Muscle of back (tissue), 11 donors: ENCODE results near the gene DYSF. TPM values are rescaled to one million over a fixed set of nuclear protein-coding genes. Genes with fewer than 3 reads are reported as not detected.
A peak's percentile ranks its signal among the peaks of the same experiment; 100 is the strongest.

Experiments
- DNase-seq, 3 donors: peaks; one replicate each; pipeline versions ENCODE4 v3.0.0 to v3.0.0-alpha.2; 2013
- polyA plus RNA-seq, 10 donors: library from polyadenylated mRNA; unstranded; fragments of 120-200 nt; gene quantifications; one replicate each; pipeline ENCODE4 v1.2.1, GENCODE V29; 2013; ENCODE audit not compliant: insufficient read length in 10 of 10

The DYSF gene
- polyA plus RNA-seq, 10 donors, result 75.3 to 143 (median 114) TPM

DNA sequence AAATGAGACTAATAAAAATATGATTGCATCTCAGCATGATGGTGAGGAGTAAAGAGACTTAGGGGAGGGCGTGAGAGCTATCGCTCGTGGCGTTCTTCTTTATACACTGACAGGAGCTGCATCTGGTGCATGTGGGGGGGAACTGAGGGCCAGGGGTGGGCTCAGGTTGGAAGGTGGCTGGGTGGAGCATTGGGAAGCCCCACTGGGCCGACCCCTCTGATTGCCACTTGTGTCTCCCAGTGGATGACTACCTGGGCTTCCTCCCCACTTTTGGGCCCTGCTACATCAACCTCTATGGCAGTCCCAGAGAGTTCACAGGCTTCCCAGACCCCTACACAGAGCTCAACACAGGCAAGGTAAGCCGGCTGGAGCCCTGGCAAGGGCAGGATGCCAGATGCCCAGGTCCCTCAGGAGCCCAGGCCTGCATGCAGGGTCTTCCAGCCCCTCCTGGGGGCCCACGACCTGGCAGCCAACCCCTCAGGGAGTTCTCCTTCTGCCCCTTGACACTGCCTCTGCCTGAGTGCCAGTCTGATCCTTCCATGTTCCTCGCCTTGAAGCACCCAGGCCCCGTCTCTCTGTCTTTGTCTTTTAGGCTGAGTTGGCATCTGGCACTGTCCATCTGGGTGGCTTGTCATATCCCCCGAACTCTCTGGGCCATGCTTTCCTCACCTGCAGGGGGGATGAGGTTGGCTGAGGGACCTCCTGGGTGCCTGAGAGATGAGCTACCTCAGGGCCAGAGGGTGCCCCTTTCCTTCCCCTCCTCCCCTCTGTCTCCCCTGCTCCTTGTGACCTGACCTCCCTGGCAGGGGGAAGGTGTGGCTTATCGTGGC, 97.7 kb downstream of the DYSF start:
- DNase-seq, result no peak

DNA sequence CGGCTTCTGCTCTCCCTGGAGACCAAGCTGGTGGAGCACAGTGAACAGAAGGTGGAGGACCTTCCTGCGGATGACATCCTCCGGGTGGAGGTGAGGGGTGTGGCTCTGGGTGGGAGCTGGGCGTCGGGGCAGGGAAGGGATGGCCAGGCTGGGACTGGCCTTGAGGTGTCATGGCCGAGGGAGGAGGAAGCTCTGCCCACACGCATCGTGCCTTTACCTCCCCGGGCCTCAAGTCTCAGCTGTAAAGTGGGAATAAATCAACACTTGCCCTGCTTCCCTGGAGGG, 98.2 kb downstream of the DYSF start:
- no peak for DNase-seq

DNA sequence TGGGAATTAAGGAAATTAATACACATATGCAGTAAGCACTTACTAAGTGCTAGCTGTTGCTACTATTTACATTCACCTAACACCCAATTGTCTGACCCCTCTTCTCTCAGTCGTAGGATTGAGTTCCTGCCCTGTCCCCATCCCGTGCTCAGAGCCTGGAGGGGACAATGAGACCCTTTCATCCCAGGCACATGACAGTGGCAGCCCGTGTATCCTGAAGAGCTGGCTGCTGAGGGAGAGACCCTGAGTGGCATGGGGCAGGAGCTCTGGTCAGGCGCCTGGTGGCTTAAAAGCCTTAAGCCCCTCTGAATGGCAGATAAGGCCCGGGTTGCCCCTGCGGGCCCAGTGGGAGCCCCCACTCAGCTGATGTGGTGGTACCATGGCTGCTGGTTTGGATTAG, 99.0 kb downstream of the DYSF start:
- DNase-seq, result no peak

DNA sequence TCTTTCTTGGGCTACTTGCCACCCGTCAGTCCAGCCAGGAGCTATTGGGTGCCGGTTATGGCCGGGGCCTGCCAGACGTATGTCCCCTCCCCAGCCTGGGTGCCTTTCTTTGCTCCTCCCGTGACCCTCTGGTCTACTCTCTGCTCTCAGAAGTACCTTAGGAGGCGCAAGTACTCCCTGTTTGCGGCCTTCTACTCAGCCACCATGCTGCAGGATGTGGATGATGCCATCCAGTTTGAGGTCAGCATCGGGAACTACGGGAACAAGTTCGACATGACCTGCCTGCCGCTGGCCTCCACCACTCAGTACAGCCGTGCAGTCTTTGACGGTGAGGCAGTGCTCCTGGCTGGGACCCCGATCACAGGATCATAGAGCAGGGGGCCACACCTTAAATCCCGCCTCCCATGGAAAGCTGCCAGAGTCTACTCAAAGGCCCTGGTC, 99.5 kb downstream of the DYSF start:
- DNase-seq, result no peak

DNA sequence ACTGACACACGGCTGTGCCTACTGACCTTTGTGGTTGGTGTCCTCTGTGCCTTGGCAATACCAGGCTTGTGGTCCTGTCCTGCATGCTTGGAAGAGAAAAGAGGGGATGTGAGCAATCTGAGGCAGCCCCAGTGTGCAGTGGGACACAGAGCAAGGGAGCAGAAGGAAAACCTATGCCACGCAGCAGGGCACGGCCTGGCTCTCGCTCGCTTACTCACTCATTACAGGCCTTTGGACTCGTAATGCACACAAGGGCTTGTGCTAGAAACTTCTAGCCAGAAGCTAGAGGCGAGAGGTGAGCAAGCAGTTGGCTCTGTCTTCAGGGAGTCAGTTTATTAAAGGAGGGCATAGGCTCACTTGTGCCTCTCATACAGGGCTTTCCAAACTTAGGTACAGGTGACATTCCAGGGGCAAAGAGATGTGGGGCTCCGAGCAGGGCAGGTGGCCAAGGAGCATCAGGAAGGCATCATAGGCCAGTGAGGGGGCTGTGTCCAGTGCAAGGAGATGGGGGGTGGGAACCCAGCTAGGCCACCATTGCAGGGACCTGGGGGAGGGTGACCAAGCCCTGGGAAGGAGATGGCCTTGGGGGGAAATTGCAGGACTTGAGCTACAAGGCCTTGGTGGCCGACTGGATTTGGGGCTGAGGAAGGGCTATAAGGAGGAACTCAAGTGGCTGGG, 100.8 kb downstream of the DYSF start:
- DNase-seq, result no peak

DNA sequence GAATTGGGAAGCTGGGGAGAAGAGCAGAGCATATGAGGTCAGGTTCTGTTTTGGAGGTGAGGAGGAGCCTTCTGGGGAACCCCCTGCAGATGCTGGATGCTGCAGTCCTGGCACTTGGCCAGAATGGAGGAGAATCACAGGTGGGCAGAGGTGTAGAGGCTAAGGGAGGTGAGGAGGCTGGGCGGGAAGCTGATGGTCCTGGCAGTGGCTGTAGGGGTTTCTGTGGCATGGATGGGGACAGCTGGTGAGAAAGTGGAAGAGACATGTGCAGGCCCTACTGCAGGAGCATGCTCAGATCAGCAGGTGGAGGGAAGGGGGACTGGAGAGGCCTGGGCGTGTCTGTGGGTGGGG, 101.3 kb downstream of the DYSF start:
- no peak for DNase-seq

DNA sequence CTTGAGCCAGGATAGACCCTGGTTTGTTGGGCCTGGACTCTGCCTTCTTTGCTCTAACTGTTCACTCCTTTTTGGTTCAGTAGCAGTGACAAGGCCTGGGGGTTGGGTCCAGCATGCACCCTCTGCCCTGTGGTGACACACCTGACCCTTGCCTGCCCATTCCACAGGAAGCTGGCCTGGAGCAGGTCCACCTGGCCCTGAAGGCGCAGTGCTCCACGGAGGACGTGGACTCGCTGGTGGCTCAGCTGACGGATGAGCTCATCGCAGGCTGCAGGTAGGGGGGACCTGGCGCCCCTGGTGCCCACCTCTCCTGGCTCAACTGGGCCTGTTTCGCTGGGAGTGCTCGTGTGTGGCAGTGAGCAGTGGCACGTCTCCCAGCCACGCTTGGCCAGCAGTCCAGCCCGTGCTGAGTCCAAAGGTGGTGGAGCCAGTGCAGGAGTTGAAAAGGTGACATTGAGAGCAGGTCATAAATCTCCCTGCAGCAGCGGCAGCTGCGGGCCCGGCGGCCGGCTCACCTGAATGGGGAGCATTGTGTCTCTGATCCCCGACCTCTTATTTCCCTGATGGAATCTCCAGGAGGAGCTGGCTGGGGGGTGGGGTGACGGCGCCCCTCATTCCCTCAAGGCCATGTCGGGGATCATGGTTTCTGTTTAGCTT, 102.6 kb downstream of the DYSF start:
- DNase-seq, result no peak

DNA sequence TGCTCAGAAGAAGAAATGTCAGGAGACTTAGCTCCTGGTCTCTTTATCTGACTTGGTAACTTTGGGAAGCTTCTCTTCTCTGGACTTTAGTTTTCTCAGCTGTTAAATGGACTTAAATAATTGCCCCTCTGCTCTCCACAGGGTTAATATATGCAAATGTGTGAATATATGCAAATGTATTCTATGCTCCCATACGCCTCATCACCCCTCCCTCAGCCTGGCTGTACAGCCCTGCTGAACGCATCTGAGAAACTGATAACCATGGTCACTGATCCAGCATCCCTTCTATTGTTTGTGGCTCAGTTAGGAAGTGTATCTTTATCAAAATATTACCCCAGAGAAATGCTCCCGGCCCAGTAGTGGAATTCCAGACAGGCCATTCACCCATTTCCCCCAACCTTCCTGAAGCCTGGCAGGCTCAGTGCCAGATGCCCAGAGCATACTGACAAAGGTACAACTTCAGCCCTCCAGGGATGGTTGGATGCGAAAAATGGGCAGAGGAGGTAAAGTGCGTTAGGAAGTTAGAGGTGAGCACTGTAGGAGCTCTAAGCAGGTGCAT, 103.4 kb downstream of the DYSF start:
- DNase-seq, result no peak

DNA sequence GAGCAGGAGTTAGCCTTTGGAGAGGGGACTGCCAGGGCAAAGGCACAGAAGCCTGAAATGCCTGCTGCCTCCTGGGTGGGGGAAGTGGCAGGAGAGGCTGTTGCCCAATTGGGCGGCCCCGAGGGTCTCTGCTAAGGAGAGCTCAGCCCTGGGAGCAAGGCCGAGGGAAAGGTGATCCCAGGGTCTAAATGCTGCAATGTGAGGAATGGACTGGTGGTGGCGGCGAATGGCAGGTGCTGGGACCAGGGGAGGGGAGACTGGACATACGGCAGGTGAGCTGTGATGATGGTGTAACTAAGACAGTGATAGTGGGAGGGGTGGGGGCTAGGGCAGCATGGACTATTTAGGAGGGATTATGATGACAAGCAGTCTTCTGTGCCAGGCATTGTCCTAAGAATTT, 104.0 kb downstream of the DYSF start:
- DNase-seq, result no peak

DNA sequence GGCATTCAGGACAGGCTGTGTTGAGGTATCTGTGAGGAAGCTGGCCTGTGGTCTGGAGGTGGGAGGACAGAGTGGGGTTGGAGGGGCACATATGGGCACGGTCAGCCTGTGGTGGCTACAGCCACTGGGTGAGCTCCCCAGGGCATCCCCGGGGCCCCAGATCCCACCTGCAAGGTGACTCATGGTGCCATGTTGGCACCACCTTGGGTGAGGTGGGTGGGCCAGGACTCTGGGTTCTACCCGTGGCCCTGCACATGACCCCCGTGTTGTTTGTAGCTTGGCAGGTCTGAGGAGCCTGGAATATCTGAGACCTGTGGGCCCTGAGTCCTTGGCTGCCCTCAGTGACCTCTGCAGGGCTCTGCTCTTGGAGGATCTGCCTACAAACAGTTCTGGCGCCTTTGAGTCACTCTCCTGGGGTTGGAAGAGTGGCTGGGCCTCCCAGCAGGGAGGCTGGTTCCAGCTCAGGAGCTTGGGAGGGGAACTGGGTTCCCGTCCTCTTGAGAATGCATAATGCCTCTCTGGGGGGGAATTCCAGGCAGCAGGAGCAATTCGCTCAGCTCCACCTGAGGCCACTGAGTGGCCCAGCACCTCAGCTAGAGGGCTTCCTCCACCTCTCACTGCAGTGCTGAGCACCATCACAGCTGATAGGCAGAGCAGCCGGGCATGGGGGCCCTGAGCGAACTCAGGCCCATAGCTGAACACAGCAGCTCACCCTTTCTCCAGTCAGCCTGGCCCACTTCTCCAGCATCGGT, 105.1 kb downstream of the DYSF start:
- DNase-seq, result no peak

DNA sequence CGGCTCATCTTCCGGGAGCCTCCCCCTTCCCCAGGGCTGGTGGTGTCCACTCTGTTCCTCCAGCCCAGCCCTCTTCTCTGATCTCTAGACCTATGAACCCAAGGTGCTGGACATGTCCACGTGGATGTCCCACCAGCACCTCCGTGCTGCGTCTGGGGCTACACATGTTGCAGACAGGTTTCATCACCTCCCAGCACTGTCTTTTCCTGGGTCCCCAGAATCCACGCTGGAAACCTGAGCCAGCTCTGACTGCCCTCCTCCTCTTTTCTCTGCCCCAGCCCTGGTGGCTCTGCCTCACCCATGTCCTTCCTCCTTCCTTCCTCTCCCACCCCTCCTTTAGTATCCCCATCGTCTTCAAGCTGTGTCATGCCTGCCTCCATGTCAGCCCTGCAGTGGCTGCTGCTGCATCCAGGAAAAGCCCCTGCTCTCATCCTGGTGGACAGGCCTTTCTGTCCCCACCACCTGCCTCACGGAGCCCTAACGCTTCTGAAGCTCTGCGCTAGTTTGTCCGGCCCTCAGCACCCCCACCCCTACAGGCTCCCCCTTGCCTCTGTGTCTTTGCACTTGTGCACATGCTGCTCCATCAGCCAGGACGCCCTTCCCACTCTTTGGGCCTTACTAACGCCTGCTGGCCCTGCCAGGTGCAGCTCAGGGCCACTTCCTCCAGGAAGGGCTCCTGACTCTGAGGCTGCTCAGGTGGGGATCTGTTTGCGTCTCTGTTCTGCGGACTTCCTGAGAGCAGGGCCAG, 105.9 kb downstream of the DYSF start:
- DNase-seq, result no peak

DNA sequence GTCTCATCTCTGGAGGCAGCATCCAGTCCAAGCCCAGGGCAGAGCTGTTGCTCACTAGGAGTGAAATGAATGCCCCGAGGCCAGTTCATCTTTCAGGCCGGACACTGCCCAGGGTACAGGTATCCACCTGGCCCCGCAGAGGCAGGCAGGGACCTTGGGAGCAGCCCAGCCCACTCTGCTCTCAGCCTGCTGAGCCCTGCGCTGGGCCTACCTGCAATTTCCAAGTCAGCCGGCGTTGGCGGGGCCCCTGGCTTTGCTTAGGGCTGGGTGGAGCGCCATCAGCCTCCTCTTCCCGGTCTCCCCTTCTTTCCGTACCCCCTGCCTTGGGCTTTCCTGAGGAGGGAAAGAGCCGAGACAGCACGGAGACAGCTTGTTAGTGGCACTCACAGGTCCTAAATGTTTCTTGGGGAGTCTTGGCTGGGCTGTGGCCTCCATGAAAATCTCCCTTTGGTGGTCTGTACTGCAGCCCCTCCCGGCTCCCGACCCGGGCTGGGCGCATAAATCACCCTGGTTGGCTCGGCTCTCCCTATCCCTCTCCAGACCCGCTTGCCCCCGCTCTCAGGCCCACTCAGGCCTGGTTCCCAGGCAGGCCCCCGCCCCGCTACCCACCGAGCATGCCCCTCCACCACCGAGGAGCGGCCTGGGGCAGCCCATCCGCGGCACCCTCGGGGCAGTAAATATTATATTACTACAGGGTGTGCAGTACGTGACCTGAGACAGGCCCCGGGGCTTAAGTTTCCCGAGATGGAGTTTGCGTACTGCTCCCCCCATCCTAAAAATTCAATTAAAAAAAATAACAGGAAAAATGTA, 106.7 kb downstream of the DYSF start:
- no peak for DNase-seq

DNA sequence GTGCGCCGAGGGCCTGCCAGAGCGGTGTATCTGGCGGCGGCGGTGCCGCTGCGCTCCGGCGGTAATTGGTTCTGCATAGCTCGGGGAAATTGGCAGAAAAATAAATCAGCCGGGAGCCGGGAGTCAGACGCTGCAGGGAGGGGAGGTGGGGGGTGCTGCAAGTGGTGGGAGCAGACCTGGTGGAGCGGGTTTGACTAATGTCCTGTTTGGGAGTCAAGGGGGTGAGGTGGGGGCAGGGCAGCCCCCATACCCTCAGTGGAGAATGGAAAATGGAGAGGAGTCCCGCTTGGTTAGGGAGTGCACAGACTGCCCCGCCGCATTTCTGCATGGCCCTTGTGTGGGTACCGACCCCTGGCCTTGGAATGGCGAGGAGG, 107.3 kb downstream of the DYSF start:
- peak in 2 of 3 donors; percentile 36 to 65 for DNase-seq

DNA sequence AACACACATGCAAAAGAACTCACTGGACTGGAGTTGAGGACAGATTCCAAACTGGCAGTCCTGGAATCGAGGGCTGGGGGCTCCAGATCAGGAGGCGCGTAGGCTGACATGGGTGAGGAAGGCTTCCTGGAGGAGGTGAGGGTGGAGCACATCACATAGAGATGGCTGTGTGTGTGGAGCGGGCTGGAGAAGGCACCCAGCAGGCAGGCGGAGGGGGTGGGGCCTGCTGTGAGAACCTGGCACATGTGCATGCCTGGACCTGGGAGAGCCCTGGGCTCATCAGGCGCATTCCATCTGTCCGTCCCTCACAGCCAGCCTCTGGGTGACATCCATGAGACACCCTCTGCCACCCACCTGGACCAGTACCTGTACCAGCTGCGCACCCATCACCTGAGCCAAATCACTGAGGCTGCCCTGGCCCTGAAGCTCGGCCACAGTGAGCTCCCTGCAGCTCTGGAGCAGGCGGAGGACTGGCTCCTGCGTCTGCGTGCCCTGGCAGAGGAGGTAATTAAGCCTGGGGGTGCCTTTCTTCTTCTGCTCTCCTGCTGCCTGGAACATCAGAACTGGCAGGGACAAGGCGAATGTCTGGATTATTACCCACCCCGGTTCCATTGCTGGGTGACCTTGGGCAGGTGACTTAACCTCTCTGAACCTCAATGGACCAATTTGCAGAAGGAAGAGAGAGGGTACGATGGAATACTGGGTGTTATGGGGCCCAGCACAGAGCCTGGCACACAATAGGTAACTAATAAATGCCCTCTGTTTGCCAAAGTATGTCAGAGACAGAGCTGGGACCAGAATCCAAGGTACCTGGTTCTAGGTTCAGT, 108.3 kb downstream of the DYSF start:
- no peak for DNase-seq

DNA sequence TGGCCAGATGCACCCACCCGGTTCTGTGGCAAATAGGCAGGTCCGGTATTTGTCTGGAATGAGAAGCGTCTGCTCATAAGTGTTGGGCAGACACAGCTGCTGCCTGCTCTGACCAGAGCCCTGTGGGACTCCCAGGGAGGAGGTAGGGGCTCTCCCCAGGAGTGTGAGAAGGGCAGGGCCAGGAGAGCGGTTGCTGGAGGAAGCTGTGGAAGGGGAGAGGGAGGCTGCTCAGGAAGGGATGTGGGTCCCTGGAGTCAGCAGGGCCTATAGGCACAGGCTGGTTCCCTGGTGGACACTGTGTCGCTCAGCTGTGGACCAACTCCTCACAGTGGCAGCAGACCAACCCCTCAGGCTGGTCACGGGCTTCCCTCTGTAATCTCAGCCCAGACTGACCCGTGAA, 109.2 kb downstream of the DYSF start:
- DNase-seq, result no peak

DNA sequence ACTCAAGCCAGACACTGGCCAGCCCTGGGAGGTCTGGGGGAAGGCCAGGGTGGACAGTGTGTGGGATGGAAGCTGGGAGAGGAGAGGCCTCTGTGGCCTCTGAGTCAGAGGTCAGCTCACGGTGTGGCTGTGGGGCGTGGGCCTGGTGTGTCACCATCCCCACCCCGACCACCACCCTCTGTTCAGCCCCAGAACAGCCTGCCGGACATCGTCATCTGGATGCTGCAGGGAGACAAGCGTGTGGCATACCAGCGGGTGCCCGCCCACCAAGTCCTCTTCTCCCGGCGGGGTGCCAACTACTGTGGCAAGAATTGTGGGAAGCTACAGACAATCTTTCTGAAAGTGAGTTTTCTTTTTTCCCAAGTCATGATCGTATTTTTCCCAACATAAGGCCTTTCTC, 110.5 kb downstream of the DYSF start:
- DNase-seq, result no peak

DNA sequence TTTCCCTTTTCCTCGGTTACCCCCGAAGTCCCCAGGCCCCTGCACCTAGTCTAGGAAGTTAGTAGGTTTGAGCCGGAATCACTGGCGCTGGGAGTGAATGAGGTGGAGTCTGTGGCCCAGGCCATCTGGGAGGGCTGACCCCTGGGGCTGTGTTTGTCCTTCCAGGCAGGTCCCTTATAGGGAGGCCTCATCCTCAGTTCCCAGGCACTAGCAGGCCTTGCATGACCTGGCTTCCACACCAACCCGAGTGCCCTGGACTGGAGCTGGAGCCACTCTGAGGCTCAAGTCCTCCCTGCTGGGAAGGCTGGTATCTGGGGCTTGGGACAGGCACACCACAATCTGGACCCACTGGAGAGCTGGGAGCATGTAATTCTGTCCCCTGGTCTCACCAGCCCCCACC, 111.0 kb downstream of the DYSF start:
- DNase-seq, result no peak

DNA sequence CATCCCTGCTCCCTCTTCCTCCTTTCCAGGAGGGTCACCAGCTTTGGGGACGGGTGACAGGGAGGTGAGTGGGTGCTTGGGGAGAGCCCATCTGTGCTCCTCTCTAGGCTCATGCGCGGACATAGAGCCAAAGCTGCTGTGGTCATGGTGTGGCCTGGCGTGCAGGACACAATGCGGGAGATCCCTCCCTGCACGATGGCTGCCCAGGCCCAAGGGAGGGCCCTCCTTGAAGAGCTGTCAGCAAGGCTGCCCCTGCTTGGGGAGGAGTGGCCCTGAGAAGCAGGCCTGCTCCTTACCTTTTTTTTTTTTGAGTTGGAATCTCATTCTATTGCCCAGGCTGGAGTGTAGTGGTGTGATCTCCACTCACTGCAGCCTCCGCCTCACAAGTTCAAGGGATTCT, 111.4 kb downstream of the DYSF start:
- no peak for DNase-seq

DNA sequence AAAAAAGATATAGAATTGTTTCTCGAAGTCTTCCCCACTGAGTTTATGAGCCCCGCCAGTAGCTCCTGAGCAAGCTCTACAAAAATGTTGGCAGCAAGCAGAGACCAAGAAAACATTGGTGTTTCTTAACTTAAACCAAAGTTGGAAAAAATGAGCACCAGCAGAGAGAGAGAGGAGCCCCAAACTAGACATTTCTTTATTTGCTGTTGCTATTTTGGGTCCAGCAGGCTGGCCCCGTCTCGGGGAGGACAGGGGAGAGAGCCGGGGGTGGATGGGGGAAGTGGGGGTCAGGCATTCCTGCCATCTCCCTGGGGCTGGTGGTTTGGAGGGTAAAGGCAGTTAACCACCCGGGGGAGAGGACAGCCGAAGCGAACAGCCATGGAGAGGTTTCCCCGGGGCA, 113.0 kb downstream of the DYSF start:
- DNase-seq, result peak in 2 of 3 donors; percentile 39 to 58

DNA sequence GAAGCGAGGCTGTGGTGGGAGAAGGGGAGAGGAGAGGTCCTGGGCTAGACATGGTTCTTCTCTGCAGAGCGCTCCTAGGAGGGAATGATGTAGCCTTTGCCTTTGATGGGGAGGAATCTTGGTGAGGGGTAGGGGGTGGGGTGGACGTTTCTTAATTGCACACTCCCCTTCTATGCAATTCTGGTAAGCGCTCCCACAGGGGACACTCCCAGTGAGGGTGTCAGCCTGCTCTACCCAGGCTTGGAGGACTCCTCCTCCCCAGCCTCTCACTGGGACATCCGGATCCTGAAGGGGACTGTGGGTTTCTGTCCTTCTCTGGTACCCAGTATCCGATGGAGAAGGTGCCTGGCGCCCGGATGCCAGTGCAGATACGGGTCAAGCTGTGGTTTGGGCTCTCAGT, 114.3 kb downstream of the DYSF start:
- DNase-seq, result no peak
